HG03342 (cell line): ENCODE measurements around the gene TSHZ1.

Experiments
- ATAC-seq: cut with Tn5 transposase; IDR thresholded peaks from one replicate; pipeline ENCODE4 v1.9.1; 2021; ENCODE audit warnings: mild to moderate bottlenecking, moderate library complexity; ENCODE audit not compliant: unreplicated experiment

Gene TSHZ1

DNA sequence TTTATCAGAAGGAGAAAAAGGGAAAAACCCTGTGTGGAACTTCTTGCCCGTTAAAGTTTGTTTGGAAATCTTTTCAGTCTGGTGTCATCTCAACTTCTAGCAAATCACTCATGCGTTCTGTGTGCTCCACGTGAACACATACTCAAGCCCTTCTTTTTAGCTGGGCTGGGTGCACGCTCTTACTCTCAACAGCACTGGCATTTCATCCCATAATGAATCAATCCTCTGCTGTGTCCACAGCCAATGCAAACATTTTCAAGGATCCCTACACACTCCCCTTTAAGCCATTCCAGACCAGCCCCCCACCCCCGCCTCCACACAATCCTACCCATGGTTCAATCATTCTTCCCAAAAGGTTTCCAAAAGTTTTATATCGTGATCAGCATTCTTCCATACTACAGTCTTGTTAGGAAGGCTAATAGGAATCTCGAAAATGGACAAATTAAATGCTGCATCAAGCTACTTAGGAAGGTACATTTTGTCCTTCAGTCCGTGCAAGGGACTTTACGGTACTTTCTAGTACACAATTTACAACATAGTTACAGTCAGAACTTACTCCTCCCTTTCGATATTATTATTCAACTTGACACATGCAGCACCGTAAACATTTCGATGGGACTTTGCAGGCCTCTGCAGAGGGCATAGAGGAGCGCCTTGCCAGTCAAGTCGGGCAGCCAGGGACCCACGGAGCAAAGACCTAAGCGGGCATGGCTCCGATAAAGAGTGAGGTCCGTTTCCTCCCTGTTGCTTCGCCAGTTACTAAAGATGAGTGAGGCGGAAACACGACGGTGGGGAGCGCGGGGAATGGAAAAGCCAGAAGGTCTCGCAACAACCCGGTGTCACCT is 3.1 kb upstream of the TSHZ1 start:
- no peak for ATAC-seq

DNA sequence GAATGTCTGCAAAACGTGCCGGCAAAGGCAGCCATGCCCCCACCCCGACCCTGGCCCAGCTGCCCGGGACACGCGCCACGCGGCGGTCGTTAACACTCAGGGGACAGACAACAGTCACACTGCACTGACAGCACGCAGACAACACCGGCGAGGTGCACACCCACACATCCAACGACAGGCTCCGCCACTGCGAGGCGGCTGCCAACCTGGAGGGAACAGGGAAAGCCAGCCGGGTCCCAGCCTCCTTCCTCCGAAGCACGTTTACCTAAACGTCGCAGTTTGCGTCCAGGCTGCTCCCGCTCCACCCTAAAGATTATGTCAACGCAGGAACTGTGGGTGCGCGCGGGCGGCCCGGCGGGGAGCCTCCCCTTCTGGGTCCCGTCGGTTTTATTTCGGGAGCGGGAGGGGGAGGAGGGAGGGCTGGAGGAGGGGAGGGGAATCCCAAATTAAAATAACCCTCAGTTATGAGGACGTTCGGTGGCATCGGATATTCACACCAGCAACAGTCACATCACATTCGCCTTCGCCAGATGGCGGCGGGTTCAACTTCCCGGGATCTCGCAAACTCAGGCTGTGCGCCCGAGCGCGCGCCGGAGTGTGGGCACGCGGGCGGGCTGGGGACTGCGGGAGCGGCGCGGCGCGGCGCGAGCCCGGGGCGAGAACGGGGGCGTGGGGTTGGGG is 2.3 kb upstream of the TSHZ1 start:
- no peak for ATAC-seq

DNA sequence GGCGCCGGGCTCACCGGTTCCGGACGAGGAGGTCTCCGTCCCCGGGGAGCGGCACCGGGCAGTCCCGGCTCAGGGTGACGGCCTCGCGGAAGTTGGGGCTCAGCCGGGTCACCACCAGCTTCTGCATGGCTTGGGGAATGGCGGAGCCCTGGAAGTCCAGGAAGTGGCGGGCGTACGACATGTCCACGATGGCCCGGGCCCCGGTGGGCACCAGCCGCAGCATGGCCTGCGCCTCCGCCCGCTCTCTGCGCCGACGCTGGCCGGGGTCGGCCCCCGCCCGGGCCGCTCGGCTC is 1.8 kb upstream of the TSHZ1 start:
- ATAC-seq: peak; percentile 12

DNA sequence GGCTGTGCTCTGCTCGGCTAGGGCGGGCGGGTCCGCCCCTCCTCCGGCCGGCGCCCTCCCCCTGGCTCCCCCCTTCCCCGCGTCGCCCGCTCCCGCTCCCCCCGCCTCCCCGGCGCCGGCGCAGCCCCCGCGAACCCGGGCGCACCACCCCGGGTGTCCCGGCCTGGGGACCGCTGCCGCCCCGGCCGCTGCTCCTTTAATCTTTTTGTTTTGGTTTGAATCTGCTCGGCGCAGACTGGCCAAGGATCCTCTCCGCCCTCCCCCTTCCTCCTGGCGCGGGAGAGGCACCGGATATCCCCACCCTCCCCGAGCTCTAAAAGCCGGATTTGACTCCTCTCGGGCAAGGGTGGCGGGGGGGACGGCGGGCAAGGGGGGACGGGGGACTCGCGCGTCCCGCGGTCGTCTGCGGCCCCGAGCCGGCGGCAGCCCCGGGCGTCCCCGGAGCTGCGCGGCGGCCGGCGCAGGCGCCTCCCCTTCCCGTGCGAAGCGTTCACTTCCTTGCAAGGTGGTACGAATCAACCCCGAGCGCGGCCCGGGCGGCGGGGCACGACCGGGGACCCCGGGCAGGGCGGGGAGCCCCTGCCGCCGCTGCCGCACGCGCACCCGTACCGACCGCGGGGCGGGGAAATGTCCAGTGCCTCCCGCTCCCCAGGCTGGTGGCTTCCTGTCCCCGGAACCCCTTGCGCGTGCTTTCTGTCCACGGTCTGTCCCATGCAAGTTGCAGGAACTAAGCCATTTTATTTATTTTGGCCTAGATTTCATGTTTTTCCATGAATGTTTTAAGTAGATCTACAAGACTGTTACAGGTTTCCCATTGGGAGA is 1.3 kb upstream of the TSHZ1 start, which contains the start of gene PTGR3:
Gene PTGR3, minus strand, starts transcription at position 11 of the 822 bp plus-strand sequence. CDS start 81 bp downstream, outside the sequence.
- ATAC-seq: peak; percentile 50

DNA sequence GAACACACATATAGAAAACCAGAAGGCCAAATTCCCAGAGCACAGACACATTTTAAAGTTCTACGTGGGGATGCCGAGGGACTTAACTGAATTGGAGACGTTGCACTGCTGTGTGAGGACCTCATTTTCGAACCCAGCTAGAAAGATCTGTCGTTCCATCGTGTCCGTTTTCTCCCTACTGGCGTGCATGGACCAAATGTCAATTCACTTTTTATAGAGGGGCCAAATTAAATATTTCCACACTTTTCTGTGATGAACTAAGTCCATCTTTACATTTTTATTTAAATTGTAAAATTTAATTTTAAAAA is 692 bp upstream of the TSHZ1 start:
- no peak for ATAC-seq

DNA sequence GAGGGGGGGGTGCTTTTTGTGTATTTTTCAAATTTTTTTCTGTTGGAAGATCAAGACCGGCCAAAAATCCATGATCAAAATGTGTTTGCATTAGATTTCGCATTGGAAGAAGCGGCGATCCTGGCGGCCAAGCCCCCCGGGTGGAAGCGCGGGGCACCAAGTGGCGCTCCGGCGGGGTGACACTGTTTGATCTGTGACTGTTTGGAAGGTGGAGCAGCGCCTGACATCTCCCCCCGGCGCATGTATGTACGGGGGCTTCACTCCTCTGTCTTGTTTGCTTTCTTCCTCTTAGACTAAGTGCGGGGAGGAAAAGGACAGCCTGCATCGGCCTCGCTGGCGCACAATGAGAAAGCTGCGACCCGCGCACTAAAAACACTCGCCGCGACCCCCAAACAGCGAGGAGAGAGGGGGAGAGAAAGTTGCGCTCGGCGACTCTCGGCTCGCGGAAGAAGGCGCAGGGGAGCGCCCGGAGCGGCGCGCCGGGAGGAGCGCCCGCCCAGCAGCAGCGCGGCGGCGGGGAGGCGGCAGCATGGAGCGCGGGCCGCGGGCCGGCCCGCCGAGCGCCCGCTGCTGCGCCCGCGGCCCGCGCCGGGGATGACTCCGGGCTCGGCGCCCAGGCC is 515 bp downstream of the TSHZ1 start:
- ATAC-seq: peak; percentile 10

DNA sequence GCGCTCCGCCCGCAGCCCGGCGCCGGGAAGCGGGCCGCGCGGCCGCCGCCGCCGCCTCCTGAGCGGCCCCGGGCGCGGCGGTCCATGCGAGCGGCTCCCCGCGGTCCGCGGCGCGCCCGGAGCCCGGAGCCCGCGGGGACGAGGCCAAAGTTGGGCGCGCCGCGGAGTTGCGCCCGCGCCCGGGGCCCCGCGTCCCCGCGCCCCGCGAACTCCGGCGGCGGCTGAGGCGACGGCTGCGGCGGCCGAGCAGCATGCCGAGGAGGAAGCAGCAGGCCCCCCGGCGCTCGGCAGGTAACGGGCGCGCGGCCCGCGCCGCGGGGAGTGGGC is 992 bp downstream of the TSHZ1 start:
- no peak for ATAC-seq

DNA sequence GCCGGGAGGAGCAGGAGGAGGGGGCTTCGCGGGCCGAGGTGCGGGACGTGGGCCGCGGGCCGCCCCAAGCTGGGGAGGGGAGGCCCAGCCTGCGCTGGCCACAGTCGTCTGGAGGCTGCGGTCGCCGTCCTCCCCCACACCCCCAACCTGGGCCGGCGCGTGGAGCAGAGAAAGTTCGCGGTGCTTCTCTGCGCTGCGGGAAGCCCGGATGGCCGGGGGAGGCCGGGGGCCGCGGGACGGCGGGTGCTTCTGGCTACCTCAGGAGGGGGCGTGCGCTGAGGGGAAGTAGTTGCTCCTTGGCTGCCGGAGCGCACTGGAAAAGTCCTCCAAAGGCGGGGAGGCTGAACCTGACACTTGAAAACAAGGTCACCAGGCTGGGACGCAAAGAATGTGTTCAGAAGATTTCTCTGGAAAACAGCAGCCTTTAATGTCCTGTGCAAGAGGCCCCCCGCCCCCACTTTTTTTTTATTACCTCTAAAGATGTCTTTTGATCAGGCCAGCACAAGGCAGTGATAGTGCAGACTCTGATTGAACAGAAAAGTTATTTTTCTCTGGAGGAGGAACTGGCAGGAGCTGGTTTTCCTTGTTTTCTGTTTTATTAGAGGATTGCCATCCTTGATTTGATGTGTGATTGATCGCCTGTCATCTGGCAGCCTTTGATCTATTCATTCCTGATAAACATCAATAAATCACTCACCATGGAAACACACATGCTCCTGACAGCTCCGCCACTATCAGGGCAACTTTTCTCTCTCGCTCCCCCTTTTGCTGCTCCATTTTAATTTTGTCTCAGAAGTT is 1.6 kb downstream of the TSHZ1 start:
- ATAC-seq: no peak

DNA sequence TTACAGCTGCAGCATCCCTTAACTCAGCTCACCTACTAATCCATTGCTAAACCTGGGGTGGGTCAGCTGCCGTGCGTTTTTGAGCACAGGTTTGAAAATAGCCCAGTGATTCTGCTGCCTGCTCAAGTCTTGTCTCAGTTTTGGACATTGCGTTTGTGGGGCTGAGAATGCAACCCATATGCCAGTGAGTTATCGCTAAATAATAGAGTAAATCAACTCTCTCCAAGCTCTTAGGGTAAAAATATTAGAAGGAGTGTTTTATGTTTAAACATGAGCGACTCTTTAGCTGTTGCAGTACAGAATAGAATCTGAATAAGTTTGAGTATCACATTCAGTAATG is 2.1 kb downstream of the TSHZ1 start:
- no peak for ATAC-seq

DNA sequence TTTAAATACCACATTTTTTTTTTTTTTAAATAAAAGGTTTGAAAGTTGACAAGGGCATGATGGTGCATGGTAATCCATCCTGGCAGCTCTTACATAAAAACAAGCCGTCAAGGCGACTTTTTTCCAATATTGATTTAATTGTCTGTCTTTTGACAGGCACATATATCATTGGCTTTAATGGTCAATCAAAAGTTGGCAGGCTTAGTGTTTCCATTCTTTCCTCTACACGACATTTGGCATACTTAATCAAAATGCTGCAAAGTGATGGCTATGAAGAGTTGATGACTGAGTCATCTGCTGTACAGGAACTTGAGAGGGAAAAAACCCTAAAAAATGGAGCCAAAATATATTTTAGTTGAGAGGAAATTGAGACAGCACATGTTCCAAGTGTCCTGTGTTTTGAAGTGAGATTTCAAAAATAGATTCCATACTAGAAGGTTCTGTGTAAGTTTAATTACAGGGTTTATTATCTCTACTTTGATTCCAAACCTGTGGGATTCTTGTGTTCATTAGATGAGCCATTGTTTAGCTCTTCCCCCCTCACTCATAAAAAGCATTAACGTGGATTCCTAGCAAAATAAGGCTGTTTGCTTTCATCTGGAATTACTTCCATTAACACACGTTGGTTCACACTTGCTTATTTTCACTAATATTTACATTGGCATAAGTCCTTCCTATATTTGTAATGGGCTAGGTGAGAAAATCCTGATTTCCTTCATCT is 3.2 kb downstream of the TSHZ1 start:
- ATAC-seq: no peak

DNA sequence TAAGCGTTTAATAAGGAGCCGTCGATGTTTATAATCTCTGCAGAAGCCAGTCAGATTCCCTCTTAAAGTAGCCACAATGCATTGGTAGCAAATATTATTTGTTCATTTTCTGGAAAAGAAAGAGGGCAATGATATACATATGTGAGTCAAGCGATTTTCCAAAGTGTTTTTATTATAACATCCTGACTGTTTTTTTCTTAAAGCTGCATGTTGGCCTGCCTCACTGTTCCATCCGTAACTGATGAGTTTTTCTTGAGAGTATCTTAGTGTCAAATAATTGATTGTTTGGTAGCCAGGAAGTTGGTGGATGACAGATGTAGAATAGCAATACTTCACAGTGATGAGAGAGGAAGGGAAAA is 3.7 kb downstream of the TSHZ1 start:
- ATAC-seq: no peak

DNA sequence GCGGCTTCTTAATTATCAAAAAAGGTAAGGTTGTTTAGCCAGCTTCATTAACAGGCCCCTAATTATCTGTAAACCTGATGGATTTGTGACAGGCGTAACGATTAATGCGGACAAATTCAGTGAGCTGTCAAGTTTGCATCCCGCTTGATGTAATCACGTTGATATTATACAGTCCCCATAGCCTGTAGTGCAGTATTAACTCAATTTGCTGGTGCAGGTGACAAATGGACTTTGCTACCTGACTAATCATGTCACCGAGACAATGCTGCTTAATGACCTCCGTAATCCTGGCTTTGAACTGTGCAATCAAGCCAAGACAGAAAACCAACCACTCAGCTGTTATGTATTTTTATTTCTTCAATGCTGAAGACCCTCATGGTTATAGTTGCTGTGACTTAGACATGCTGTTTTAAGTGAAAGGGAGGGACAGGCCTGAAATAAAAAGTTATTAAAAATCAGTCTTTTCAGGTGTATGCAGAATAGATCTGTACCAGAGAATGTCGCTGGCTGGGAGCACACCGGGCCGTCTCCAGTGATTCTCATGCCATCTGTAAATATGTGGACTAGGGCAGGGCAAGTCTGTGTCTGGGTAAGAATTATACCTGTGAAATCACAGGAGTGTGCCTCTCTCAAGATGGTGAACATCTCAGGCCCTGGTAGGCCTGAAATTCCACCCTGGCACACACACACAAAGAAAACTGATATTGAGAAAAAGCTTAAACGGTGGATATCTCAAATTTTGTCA is 4.3 kb downstream of the TSHZ1 start:
- ATAC-seq: no peak

DNA sequence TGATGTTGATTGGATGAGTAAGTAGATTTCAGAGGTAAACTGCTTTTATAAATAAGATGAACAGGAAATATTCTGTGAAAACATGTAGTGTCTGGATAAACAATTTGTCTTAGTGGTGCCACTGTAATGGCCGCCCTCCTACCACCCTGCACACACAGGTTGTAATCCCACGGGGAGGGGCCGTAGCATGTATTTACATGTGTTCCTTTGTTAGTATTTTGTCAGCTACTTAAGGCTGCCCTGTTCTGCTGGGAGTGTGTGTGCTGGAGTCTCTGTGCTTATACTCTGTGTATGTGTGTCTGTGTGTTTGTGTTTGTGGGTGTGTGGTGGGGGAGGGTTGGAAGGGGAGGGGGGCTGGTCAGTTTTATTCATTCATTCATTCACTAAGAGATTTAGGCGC is 5.1 kb downstream of the TSHZ1 start:
- ATAC-seq: no peak

DNA sequence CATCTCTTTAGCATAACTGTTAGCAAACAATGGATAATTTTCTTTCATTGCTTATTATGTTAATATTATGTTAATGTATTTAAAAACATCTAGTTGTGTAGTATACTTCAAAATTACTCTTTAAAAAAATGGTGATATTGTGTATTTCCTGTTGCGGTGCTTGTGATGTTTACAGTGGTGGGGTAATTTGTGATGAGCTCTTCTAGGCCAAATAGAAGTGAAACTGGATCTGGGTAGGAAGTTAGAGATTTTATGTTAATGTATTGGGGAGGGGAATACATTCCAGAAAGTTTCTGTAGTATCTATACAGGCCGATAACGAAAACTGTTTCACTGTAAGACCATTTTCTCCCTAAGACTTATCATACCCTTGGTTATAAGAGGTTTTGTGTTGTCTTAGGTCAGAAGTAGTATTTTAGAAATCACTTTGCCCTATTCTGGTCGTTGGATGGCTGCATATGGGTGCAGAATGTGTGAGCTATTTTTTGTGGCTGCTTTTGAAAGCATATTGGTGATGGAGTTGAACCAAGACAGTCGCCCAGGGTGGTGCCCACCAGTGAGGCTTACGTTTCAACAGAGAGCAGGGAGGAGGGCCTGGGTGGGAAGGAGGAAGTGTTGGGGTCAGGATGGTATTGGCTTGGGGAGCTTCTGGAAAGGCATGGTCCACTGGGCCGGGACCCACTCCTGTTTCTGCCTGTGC is 5.8 kb downstream of the TSHZ1 start:
- ATAC-seq: no peak

DNA sequence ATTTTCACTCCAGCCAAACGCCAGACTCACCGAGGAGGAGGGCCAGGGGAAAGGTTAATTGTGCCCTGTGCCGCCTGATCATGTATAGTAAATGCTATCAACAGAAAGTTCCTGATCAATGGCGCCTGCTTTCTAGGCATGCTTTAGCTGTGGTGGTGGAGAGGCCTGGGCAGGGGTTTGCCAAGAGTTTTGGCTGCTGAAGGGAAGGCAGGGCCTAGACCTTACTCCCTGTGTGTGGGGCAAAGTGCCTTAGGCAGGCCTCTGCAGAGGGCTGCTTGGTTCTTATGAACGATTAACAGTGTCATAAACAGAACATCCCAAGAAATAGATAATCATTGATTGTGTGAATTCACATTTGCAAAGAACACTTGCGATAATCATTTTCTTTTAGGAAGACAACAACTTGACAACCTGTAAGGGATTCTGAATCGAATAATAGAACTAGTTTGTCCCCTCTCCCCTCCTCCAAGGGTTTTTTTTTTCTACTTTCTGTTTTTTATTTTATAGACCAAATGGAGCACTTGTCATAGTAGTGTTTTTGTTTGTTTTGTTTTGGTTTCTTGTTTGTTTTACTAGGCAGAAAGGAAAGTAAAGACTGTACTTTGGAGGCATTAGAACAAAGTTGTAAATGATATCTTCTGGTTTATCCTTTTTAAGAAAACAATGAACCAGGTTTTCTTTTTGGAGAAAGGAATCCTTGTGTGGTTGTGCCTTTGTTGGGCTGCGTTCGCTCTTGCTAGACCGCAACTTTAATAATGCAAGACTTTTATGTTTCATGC is 6.5 kb downstream of the TSHZ1 start:
- ATAC-seq: no peak

DNA sequence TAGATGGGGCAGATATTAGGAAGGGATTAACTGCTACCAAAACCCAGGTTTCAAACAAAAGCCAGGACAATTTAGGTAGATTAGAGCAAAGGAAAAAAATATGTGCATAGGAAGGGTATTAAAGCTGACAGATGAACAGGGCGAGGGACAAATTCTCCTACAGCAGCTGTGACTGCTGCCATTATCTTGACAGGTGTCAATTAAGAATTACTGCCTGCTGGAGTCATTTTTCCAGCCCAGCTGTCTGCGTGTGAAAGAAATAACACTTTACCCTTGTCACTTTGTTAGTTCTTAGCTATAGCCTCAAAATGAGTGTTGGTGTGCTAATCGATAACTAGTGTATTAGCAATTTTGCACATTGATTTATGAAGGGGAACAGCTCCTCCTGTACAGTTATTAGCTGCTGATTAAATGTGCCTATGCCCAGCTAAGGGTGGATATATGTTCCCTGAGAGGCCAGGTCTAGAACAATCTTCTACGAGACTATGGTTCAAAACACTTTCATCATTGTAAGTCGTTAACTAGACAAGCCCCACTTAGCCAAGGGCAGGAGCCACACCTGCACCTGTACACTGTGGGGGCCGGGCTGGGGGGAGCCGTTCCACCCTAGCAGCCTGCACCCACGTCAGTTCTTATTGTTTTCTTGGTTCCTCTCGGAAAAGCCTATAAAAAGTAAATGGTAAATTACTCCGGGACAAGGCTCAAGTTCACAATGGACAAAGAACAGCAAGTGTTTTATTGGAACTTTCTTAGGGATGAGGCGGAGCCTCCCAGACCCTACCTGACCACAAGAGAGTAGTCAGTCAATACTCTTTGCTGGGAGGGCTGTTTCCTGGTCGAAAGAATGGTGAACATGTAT is 7.7 kb downstream of the TSHZ1 start:
- no peak for ATAC-seq

DNA sequence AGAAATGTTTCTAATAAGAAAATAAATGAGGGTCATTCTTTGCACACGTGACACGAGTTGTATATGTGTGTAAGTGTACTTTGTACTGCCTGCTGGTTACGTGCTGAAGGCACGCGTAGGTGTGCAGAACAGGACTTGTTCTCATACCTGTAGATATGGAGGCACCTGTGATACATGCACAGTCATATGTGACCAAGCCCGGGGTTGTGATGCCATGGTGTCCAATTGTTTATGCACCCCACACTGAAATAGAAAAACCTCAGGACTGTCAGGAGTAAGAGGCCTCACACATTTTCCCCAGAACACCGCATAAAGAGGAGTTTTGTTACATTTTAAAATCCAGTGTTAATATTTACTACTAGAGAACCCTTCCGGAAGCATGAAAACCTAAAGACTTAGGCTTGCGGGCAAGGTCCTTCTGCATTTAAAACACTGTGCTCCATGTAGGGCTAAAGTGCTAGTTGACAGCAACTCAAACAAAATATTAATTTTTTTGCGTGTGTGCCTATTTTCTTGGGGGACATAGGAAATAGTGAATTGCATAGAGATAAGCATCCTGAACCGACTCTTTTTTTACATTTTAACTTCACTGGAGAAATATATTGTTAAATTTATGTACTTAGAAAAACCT is 9.3 kb downstream of the TSHZ1 start:
- ATAC-seq: no peak
